GM21360 (cell line): ENCODE results near the gene CBFA2T2.
"Not testable (repeated sequence)": the region's sequence is repeated elsewhere in the genome, so short reads cannot be mapped to it uniquely, and the experiment has no call there.

Experiments used
- ATAC-seq: cut with Tn5 transposase; IDR thresholded peaks from one replicate; pipeline ENCODE4 v1.9.1; 2021; ENCODE audit warnings: mild to moderate bottlenecking, moderate library complexity; ENCODE audit not compliant: unreplicated experiment

Gene CBFA2T2

DNA sequence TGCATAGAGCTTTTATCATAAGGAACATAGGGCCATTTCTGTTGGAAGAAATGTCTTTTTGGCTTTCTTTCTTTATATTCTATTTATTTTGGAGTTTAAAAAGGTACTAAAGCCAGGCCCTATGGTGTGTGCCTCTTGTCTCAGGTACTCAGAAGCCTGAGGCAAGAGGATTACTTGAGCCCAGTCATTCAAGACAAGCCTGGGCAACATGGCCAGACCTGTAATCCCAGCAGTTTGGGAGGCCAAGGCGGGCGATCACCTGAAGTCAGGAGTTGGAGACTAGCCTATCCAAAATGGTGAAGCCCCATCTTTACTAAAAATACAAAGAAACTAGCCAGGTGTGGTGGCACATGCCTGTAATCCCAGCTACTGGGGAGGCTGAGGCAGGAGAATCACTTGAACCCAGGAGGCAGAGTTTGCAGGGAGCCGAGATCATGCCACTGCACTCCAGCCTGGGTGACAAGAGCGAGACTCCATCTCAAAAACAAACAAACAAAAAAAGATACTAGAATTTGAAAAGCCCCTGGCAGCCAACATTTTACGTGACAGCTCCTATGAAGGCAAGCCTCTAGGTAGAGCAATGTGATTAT lies 80.0 kb downstream of the CBFA2T2 start:
- no peak for ATAC-seq

DNA sequence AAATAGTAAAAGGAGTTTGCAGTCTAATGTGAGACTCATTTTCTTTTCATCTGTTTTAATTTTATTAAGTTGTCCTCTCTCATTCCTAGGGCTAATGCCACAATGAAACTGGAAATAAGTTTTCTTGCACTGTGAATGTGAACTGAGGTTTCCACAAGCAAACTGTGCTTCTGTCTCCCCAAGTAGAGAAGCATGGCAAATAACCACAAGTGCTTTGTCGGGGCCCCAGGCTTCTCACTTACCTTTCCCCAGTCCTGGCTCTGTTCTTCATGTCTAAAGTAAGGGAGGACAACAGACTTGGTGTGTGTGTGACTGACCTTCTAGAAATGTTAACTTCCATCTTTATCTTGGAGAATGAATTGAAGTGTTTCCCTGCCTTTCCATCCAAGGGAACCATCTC lies 80.8 kb downstream of the CBFA2T2 start:
- no peak for ATAC-seq

DNA sequence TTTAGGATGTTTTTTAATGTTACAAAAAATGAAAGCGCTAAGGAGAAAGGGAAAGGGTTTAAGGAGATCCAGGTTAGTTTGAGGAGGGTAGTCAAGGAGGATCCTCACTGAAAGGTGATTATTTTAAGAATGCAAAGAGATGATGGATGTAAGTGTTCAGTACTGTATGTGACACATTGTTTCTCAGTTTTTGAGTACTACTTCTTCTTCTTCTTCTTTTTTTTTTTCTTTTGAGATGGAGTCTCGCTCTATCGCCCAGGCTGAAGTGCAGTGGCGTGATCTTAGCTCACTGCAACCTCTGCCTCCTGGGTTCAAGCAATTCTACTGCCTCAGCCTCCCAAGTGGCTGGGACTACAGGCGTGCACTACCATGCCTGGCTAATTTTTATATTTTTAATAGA lies 83.4 kb downstream of the CBFA2T2 start:
- not testable (repeated sequence) for ATAC-seq

DNA sequence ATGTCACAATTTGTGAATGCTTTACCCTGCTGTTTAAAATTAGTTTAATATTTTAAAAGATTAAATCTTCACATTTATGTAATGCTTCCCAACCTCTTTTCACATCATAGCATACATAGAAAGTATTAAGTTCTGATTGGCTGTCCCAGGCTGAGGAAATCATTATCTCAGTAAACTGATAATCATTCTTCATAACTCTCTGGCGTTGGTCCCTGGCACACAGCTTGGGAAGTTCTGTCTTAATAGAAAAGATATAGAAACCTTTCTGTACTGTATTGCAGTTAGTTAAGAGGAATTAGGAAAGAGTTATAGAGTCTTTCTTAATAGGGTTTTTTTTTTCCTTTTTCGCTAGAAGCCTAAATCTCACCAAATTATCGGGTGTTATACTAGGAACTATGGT lies 85.4 kb downstream of the CBFA2T2 start:
- no peak for ATAC-seq

DNA sequence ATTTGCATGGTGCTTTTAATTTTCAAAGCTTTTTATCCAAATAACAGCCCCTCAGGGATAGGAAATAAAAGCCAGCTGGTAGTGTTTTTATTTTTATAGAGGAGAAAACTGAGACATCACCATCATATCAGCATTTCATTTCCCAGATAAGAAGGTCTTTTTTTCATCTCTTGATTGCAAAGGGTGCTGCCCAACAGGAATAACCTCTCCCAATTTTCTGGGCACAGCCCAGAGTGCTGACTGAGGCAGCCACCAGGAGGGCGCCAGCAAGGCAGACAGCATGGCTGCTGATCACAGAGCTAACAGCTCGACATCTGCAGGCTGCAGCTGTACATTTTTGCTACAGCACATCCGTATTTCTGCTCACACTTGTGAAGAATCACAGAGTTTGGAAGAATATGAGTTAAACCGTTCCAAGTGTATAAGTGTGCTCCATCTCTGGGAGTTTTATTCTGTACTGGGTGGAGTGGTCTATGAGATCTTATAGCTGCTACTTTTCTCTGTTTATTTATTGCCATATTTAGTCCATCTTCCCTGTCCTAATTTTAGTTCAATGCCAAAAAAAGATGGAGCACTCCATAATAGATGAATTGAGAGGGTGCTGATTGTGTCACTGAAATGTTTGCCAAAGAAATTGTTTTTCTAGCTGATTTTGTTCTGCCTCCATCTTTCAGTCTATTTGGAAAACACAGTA lies 86.7 kb downstream of the CBFA2T2 start:
- no peak for ATAC-seq

DNA sequence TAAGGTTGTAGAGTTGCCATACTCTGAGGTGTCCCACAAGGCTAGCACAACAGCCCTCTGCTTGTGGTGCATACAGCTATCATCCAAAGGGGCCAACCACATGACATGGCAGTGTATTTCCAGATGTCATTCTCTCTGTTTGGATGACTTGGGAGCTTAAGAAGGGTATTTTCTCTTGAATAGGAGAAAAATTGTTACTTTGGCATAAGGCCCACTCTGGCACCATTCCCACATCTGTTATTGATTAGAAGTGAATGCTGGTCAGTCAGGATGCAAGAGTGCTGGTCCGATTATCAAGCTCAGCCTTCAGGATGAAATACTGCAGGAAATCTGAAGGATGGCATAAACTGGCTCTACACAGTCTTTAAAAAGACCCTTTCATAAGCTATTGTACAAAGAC lies 88.6 kb downstream of the CBFA2T2 start:
- ATAC-seq: no peak

DNA sequence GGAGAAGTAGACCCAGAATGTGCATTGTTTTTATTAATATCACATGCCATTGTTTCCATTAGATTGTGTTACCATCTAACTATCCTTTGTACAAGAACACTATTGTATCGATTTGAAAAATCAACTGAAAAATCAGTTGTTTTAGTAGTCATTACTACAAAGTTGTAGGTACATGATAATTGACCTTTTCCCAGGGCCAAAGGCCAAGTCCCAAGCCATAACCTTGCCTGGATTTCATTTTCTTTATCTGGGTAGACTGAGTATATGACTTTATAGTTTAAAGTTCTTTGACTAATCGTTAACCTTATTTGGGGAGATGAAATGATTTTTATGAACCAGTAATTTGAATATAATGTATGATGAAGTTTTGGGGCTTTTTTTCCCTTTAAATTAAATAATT lies 93.2 kb downstream of the CBFA2T2 start:
- ATAC-seq: no peak

DNA sequence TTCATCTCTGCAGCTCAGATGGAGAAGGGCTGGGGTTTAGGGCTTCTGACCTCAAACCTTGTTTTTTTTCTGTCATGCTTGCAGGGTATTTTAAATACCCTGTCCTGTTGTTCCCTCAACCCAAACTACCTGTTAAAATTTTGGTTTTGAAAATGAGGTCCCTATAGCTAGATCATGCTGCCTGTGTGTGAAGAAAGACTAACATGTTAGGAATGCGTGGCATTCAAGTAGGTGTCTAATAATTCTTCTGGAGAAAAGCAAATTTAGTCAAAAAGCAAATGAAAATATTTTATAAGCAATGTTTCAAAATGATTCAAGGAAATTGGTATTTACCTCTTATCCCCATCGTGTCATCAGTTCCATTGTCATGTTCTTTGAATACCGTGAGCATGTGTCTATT lies 95.1 kb downstream of the CBFA2T2 start:
- ATAC-seq: no peak

DNA sequence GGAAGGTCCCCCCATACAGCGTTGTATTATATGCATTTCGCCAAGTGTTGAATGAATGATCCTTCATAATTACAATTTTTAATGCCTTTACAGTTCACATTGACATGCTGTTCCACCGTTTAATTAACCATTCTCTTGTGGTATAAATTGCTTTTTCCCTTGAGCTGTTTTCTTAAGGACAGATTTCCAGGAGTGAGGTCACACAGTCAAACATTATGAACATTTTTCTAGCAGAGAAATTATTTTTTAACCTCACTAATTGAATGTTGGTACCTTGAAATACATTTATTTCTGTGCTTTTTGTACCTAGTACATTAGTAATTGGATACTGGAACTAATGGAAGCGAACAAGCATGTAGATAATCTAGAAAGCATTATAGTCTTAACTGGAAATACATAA lies 95.5 kb downstream of the CBFA2T2 start:
- no peak for ATAC-seq

DNA sequence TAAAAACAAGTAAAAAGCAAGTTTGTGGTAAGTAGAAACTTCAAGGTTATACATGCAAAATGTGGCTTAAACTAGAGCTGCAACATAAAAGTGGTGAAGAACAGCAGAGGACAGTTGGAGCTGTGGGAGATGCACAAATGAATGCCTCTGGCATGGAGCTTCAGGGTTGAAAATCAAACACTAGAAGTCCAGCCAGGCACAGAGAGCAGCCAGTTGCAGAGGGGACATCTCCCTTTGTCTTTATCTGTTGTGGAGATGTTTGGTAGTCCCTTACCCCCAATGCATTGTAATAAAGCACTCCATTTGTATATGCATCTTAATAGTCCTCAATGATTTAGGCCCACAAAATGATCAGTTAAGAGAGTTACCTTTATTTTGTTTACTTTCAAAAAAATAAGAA lies 99.2 kb downstream of the CBFA2T2 start:
- no peak for ATAC-seq

DNA sequence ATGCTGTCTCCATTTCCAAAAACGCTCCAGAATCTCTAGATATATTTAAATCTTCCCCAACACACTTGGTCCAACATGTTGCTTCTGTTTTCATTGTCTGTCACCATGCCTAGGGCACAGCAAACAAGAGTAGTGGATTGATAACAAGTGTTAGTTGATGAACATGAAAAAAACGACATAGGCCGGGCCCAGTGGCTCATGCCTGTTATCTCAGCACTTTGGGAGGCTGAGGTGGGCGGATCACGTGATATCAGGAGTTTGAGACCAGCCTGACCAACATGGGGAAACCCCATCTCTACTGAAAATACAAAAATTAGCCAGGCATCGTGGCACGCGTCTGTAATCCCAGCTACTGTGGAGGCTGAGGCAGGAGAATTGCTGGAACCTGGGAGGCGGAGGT lies 102.0 kb downstream of the CBFA2T2 start:
- ATAC-seq: not testable (repeated sequence)

DNA sequence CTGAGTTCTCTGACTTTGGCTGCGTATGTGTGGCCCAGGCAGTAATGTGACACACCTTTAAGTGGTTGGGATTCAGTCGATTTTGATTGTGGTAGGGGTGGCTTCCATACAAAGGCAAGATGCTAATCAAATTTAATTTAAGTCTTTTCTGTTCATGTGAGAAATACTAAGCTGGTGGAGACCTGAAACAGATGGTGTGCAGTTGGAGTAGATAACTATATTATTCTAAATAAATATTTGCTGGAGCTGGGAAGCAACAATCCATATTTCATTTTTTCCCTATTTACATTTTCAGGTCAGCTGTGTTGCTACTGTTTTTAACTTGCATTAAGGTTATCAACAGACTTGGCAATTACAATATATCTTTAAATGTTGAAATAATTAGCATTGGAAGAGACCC lies 104.8 kb downstream of the CBFA2T2 start:
- ATAC-seq: no peak

DNA sequence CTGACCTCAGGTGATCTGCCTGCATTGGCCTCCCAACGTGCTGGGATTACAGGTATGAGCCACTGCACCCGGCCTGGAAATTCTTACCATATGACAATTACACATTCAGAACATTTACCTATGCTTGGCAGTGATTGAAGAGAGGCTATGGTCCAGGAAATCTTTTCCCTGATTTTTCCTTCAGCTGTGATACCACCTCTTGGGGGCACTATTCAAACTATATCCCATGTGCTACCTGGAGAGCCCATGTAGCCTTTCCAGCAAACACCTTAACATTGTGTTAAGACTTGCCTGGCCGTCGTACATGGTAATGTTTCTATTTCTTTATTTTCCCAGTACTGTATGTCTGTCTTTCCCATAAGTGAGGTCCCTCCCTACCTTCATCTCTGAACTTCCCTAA lies 110.5 kb downstream of the CBFA2T2 start:
- no peak for ATAC-seq

DNA sequence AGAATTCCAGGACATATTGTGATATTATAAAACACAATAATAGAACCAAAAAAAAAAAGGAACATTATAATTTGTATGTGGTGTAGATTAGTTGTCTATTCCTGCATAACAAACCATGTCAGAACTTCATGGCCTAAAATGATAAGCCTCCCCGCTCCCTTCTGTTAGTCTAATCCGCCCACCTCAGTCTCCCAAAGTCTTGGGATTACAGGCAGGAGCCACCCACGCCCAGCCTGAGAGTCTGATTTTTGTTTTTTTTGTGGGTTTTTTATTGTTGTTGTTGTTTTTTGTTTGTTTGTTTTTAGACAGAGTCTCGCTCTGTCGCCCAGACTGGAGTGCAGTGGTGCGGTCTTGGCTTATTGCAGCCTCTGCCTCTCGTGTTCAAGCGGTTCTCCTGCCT lies 111.1 kb downstream of the CBFA2T2 start:
- ATAC-seq: no peak

DNA sequence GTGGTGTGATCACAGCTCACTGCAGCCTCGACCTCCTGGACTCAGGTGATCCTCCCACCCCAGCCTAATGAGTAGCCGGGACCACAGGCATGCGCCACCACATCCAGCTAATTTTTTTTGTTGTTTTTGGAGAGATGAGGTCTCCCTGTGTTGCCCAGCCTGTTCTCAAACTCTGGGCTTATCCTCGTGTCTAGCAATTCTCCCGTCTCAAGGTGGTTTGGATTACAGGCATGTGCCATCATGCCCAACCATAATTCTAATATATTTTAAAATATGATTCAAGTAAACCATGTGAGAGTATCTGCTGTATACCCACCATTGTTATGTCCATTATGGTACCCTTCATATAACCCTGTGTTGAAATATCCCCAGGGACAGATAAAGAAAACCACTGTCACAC lies 112.0 kb downstream of the CBFA2T2 start:
- ATAC-seq: no peak

DNA sequence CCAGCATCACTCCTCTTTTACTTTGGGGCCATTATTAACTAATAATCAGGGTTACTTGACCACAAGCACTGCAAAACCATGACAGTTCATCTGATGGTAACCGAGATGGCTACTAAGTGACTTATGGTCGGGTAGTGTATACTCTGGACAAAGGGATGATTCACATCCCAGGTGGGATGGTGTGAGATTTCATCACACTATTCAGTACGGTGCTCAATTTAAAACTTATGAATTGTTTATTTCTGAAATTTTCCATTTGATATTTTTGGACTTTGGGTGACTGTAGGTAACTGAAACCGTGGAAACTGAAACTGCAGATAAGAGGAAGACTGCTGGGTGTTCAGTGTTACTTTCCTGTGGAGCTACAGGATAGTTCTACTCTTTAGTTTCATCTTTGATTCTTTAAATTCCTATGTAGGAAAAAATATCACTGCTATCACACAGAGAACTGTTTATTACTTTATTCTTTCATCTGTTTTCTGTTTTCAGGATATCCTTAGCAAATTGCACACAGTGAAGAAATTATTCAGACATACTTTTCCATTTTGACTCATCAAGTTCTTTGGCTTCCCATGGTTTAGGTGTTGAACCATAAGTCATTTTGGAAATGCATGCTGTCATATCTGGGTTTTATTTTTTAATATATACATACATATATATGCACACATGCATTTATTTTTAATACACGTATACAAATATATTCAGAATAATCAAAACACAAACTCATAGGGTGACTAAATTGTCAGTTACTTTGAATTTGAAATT lies 113.1 kb downstream of the CBFA2T2 start:
- ATAC-seq: no peak

DNA sequence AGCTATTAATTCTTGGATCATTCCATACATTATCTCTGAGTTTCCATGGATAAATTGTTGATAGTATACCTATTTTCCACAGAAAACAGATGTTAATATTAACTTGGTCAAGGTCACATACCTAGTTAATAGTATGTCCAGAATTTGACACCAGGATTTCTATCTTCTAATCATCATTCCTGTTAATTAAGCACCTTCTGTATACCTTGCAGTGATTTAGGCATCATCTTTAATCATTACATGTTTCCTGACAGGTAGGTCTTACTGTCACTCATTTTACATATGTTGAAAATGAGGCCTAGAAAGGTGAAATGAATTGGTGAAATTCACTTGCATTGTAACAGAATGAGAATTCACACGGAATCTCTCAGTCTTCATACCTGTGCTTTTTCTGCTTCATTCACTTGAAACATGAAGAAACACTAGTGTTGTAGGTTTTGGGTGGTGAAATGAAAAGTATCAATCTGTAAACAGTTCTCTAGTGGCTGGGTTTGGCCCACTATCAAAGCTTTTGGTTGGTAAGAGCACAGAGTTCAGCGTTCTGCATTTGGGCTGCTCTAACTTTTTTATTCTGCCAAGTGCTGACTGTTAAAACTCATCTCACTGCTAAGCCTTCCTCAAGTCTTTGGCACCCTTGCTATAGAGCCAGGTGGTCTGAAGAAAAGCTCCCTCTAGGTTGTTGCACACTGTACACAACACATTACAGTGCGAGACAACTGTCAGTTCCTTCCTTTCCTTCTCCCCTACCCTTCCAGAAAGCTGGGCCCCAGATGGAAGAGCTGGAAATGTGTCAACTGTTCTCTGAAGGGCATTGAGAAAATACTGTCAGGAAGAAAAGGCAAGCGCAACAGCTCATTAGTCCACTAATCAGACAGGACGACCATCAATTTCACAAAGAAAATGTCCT lies 114.4 kb downstream of the CBFA2T2 start:
- ATAC-seq: no peak

DNA sequence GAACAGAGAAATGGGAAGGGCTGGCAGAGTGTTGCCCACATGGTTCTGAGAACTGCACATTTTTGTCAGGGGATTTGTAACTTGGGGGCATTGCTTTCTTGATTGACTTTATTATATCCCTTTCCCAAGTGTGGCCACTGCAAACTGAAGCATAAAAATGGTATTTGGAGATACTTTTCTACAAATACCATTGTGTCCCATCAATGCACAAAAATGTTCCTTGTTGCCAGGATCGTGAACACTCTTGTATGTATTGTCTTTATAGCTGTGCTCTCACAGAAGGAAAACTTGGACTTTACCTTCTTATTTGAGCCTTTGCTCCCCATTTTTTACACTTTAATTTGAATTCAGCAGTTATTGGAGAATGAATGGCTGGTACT lies 115.1 kb downstream of the CBFA2T2 start:
- ATAC-seq: no peak

DNA sequence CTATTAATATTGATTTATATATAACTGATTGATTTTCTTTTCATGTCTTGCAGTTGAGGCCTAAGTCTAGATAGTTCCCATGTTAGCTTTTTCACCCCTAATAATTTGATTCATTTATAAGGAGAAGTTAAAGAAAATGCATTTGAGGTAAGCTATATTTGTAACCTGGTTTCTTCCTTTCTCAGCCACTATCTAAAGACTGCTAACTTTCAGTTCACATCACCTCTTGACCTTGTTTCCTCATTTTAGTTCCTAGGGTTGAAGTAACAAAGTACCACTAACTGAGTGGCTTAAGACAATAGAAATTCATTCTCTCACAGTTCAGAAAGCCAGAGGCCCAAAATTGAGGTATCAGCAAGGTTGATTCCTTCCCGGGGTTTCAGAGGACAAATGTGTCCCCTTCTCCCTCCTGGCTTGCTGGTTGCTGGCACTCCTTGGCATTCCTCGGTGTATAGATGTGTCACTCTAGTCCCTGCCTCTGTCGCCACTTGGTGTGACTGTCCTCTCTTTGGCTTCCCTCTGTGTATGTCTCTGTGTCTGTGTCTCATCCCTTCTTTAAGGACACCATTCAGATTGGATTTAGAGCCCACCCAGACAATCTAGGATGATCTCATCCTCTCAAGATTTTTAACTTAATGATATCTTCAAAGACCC lies 116.3 kb downstream of the CBFA2T2 start:
- no peak for ATAC-seq

DNA sequence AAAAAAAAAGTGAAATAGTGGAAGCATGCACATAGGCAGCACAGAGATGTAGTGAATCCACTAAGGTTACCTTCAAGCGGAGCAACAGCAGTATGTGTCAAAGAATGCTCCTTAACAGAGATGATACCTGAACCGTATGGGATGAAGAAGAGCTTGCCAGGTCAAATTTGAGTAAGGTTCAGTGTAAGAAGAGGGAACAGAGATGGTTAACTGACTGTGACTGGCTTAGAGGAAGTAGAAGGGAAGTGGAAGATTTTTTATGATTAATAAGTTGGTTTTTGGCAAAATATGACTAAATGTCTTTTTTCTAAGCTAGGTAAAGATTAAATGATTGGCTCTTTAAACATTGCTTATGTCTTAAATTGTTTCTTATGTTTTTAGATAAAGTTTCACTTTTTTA lies 119.6 kb downstream of the CBFA2T2 start:
- no peak for ATAC-seq

DNA sequence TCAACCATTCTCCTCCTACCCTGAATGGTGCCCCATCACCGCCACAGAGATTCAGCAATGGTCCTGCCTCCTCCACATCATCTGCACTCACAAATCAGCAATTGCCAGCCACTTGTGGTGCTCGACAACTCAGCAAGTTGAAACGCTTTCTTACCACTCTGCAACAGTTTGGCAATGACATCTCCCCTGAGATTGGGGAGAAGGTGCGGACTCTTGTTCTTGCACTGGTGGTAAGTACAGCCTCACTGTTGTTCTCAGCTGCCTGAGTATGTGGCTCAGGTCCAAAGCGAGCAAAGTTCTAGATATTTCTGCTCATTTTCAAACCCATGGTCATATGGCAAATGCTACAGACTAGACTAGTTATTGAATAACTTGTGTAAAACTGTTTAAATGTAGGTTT lies 121.2 kb downstream of the CBFA2T2 start:
- no peak for ATAC-seq
